Colonic mucosa (tissue), 4 donors: ENCODE measurements around the gene USP20. TPM values are rescaled to one million over a fixed set of nuclear protein-coding genes. Genes with fewer than 3 reads are reported as not detected.

Source experiments
- DNase-seq: peaks from one replicate; pipeline ENCODE4 v3.0.0-alpha.2; 2020
- H3K27ac ChIP-seq: fragments of 200-600 bp; one replicate; pipeline ENCODE4 v1.8.0; 2021
- H3K27me3 ChIP-seq: fragments of 200-600 bp; one replicate; pipeline ENCODE4 v1.8.0; 2021
- H3K36me3 ChIP-seq: fragments of 200-600 bp; one replicate; pipeline ENCODE4 v1.8.0; 2021
- H3K4me1 ChIP-seq: fragments of 200-600 bp; one replicate; pipeline ENCODE4 v1.8.0; 2021; ENCODE audit warnings: mild to moderate bottlenecking
- H3K4me3 ChIP-seq: fragments of 200-600 bp; one replicate; pipeline ENCODE4 v1.8.0; 2021
- H3K9ac ChIP-seq, 2 donors: one replicate each; pipeline ENCODE4 v1.7.0; 2013; ENCODE audit warnings: control low read depth in 2 of 2, low read depth in 2 of 2, low read length in 2 of 2
- H3K9me3 ChIP-seq: fragments of 200-600 bp; one replicate; pipeline ENCODE4 v1.8.0; 2021
- intact Hi-C: fragments of 100-400 bp; cut with DNase I; formaldehyde crosslinking; loops from one replicate; pipeline ENCODE4 v1.14.1; 2022
- total RNA-seq, 2 donors: library from RNA; stranded (reverse); fragmentation: NEBNext Ultra II Directional in 1 of 2; extraction: Animal tissue kit (Norgen Biotek cat#: 25700) in 1 of 2; gene quantifications; one replicate each; pipeline ENCODE4 v1.2.1, GENCODE V29; 2021
- TF ChIP-seq, protein P1 (sequence below): fragments of 200-600 bp; IDR thresholded peaks from one replicate; pipeline ENCODE4 v1.8.0; 2022; ENCODE audit warnings: antibody characterized with exemption, mild to moderate bottlenecking
- donor health status: healthy.
- donor health status: DM: no; HTN: no; CAD: no.
- donor health status: DM: no; HTN: no; CAD: no.

The USP20 gene
- total RNA-seq, 2 donors from 2014 or later = 14.7 to 20.0 TPM

- Histone ChIP-seq H3K9me3 (no peaks in the 10 kb centered on the region), H3K27ac (no peak overlapping the region), H3K4me1 (peaks cover 9% of the 10 kb centered on the region), H3K9ac (no peak overlapping the region), H3K27me3 (no peaks in the 10 kb centered on the region), H3K4me3 (no peak overlapping the region), H3K36me3 (no peaks in the 10 kb centered on the region)
- TF ChIP-seq, protein P1, sequence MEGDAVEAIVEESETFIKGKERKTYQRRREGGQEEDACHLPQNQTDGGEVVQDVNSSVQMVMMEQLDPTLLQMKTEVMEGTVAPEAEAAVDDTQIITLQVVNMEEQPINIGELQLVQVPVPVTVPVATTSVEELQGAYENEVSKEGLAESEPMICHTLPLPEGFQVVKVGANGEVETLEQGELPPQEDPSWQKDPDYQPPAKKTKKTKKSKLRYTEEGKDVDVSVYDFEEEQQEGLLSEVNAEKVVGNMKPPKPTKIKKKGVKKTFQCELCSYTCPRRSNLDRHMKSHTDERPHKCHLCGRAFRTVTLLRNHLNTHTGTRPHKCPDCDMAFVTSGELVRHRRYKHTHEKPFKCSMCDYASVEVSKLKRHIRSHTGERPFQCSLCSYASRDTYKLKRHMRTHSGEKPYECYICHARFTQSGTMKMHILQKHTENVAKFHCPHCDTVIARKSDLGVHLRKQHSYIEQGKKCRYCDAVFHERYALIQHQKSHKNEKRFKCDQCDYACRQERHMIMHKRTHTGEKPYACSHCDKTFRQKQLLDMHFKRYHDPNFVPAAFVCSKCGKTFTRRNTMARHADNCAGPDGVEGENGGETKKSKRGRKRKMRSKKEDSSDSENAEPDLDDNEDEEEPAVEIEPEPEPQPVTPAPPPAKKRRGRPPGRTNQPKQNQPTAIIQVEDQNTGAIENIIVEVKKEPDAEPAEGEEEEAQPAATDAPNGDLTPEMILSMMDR = no peak
- DNase-seq = no peak
- intact Hi-C loops = no loop called here
Observed at GRCh38 chr9:129839324-129840023, 4.2 kb downstream of the USP20 start.

DNA sequence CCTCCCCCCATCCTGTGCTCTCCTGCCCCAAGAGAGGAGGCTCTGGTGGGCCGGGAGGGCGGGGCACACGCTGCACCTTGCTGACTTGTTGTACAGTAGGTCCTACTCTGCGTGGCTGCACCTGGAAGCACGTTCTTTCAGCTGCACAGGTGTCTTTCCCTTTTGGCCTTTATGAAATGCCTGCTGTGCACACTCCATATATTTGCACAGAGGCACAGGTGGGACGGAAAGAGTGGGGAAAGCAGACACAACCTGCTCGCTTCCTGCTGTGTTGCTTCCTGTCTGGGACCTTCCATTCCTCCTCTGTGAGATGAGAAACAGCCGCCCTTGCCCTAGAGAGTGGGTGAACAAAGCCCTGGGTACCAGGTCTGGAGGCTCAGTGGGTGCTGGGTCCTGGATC lies 4.8 kb downstream of the USP20 start:
- H3K27me3 ChIP-seq = no peaks in the 10 kb centered on the region
- no peaks in the 10 kb centered on the region for H3K9me3 ChIP-seq
- DNase-seq = no peak
- TF ChIP-seq, protein P1 = no peak
- H3K36me3 ChIP-seq = no peaks in the 10 kb centered on the region
- no peak overlapping the region for H3K27ac ChIP-seq
- H3K9ac ChIP-seq = no peak overlapping the region
- intact Hi-C loops = no loop called here
- H3K4me3 ChIP-seq = no peak overlapping the region
- H3K4me1 ChIP-seq = peaks cover 9% of the 10 kb centered on the region

- intact Hi-C loops = no loop called here
- H3K27me3 ChIP-seq = no peaks in the 10 kb centered on the region
Observed at GRCh38 chr9:129841071-129841470, 5.8 kb downstream of the USP20 start.

GRCh38 chr9:129845373-129845772 lies 10.1 kb downstream of the USP20 start:
- Histone ChIP-seq H3K27me3 (no peaks in the 10 kb centered on the region), H3K27ac (no peak overlapping the region), H3K36me3 (no peaks in the 10 kb centered on the region), H3K4me3 (no peak overlapping the region), H3K4me1 (no peaks in the 10 kb centered on the region), H3K9ac (no peak overlapping the region), H3K9me3 (no peaks in the 10 kb centered on the region)
- intact Hi-C loops = no loop called here
- DNase-seq = no peak
- TF ChIP-seq, protein P1 = no peak

More at GRCh38 chr9:129841071-129841470, 5.8 kb downstream of the USP20 start:
- H3K36me3 ChIP-seq = no peaks in the 10 kb centered on the region
- DNase-seq = no peak
- H3K27ac ChIP-seq = no peak overlapping the region
- peaks cover 9% of the 10 kb centered on the region for H3K4me1 ChIP-seq
- no peak overlapping the region for H3K4me3 ChIP-seq
- TF ChIP-seq, protein P1 = no peak
- no peaks in the 10 kb centered on the region for H3K9me3 ChIP-seq
- no peak overlapping the region for H3K9ac ChIP-seq

DNA sequence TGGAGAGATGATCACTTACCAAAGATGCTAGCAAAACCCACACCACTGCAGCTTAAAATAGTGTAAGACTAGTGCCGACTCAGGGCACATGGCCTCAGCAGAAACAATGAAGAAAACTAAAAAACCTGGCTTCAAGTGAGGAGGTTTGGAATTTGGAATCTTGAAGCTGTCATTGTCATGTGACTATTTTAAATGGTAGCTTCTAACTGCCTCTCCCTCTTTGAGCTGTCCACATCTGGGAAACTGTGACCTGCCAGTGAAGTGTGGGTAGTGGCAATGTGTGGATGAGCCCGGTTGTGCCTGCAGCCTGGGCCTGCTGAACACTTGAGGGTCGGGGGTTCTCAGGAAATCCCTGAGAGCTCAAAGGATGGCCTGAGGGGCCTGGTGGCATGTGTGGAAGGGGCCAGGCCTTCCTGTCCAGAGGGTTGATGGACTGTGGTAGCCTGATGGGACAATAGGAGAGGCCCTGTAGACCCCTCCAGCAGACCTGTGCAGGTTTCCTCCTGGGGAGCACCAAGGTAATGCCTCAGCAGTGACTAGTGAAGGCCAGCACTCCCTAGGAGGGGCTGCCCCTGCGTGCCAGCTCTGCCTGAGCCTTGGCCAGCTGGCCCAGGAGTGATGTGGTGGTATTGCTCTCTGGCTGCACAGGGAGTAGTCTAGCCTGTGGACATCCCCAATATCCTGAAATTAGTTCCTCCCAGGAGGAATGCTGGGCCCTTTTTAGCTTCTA lies 13.6 kb downstream of the USP20 start:
- Histone ChIP-seq H3K9me3 (no peaks in the 10 kb centered on the region), H3K27ac (no peak overlapping the region), H3K36me3 (no peaks in the 10 kb centered on the region), H3K9ac (no peak overlapping the region), H3K4me1 (no peaks in the 10 kb centered on the region), H3K27me3 (no peaks in the 10 kb centered on the region), H3K4me3 (no peak overlapping the region)
- TF ChIP-seq, protein P1 = no peak
- no peak for DNase-seq
- intact Hi-C loops = no loop called here
